ENCODE data around the gene TTBK1.

DNA sequence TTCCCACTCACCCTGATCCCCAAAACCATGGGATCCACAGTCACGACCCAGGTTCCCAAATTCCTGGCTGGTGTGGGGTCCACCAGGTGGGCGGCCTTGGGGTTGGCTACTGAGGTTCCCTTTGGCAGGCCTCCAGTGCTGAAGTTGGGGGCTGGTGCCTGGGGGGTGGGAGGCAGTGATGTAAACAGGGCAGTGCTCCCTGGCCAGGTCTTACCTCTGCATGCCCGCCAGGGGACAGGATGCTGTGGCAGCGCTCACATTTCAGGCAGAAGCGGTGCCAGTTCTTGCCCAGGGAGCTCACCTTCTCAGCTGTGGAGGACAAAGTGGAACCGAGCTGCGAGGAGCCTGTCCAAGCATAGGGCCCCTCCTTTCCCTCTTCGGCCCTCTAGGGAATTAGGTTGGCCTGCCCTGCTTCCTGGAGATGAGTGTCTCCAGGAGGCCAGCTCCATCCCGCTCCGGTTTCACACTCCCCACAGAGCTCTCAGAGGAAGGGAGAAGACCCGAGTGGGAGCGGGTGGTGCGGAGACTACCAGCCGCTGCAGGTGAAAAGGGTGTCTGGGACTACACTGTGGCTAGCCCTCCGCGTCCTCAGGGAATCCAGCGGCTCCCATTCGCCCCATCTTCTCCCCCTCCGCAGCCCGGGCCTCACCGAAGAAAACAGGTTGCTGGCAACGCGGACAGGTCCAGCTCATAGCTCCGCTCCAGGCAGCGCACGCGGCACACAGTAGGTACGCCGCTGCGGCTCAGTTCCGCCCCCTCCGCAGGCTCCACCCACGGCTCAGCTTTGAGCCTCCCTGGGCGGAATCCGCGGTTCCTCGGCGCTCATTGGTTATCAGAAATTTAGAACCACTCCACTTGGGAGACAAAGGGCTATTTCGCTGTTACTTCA is 65.1 kb downstream of the TTBK1 start, which contains the start of gene CRIP3:
- TF ChIP-seq, protein P1, sequence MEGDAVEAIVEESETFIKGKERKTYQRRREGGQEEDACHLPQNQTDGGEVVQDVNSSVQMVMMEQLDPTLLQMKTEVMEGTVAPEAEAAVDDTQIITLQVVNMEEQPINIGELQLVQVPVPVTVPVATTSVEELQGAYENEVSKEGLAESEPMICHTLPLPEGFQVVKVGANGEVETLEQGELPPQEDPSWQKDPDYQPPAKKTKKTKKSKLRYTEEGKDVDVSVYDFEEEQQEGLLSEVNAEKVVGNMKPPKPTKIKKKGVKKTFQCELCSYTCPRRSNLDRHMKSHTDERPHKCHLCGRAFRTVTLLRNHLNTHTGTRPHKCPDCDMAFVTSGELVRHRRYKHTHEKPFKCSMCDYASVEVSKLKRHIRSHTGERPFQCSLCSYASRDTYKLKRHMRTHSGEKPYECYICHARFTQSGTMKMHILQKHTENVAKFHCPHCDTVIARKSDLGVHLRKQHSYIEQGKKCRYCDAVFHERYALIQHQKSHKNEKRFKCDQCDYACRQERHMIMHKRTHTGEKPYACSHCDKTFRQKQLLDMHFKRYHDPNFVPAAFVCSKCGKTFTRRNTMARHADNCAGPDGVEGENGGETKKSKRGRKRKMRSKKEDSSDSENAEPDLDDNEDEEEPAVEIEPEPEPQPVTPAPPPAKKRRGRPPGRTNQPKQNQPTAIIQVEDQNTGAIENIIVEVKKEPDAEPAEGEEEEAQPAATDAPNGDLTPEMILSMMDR (conservative IDR thresholded peaks at IDR 0.05; ENCODE audit: low read depth, low read length), result no peak
- no peak for TF ChIP-seq EZH2 (IDR thresholded peaks at IDR 0.05; ENCODE audit: borderline replicate concordance, low read depth, low read length, poor library complexity, severe bottlenecking)

All from A673 (cell line).